Muscle layer of colon (tissue), 2 donors: ENCODE measurements around the gene HNRNPA1L2.
"Not testable (repeated sequence)": the region's sequence is repeated elsewhere in the genome, so short reads cannot be mapped to it uniquely, and the experiment has no call there.

Experiments
- H3K27ac ChIP-seq: one replicate; pipeline ENCODE4 v1.7.0; 2013; ENCODE audit warnings: low read depth, mild to moderate bottlenecking, low read length, moderate library complexity
- H3K27me3 ChIP-seq, 2 donors: one replicate each; pipeline ENCODE4 v1.7.0; 2013; ENCODE audit warnings: low read length in 2 of 2, mild to moderate bottlenecking in 2 of 2; ENCODE audit not compliant: insufficient read depth in 2 of 2, control insufficient read depth in 1 of 2
- H3K36me3 ChIP-seq: one replicate; pipeline ENCODE4 v1.7.0; 2013; ENCODE audit warnings: mild to moderate bottlenecking, low read length; ENCODE audit not compliant: insufficient read depth
- H3K4me1 ChIP-seq: one replicate; pipeline ENCODE4 v1.7.0; 2013; ENCODE audit warnings: mild to moderate bottlenecking, low read length; ENCODE audit not compliant: insufficient read depth
- H3K4me3 ChIP-seq, 2 donors: one replicate each; pipeline ENCODE4 v1.7.0; 2013; ENCODE audit warnings: low read length in 2 of 2, low read depth in 1 of 2, mild to moderate bottlenecking in 1 of 2, moderate library complexity in 1 of 2
- H3K9ac ChIP-seq: one replicate; pipeline ENCODE4 v1.7.0; 2013; ENCODE audit warnings: low read length
- H3K9me3 ChIP-seq: one replicate; pipeline ENCODE4 v1.7.0; 2013; ENCODE audit warnings: mild to moderate bottlenecking, low read length
- donor health status: abdominal sarcoma.
- donor health status: Adenocarcinoma of cecum.

Gene HNRNPA1L2

GRCh38 chr13:52652196-52652979, 10.2 kb downstream of the HNRNPA1L2 start, which contains the start of gene SUGT1:
Gene SUGT1, plus strand, starts transcription at chr13:52652836. Its CDS starts 85 bp downstream, at chr13:52652921.
- H3K27ac ChIP-seq: peak within 1 kb of the TSS; percentile 95
- H3K27me3 ChIP-seq: no peaks in the 10 kb centered on the region
- H3K36me3 ChIP-seq: peaks cover 10% of the 10 kb centered on the region
- no peaks in the 10 kb centered on the region for H3K9me3 ChIP-seq
- peaks cover 38% of the 10 kb centered on the region for H3K4me1 ChIP-seq
- peak within 1 kb of the TSS; percentile 97 for H3K9ac ChIP-seq
- H3K4me3 ChIP-seq: peak within 1 kb of the TSS; percentile 61 to 99

- Histone ChIP-seq H3K36me3 (peaks cover 14% of the 10 kb centered on the region), H3K9me3 (no peaks in the 10 kb centered on the region), H3K27ac (peak overlapping the region; percentile 95), H3K4me3 (peak overlapping the region; percentile 61 to 99), H3K27me3 (no peaks in the 10 kb centered on the region), H3K9ac (peak overlapping the region; percentile 57), H3K4me1 (peaks cover 38% of the 10 kb centered on the region)
Measured at GRCh38 chr13:52652980-52653303, 10.7 kb downstream of the HNRNPA1L2 start.

- peaks cover 17% of the 10 kb centered on the region for H3K4me1 ChIP-seq
Measured at GRCh38 chr13:52659340-52659739, 17.1 kb downstream of the HNRNPA1L2 start.

GRCh38 chr13:52664272-52664671, 22.0 kb downstream of the HNRNPA1L2 start:
- no peak overlapping the region for H3K9ac ChIP-seq
- H3K27ac ChIP-seq: no peak overlapping the region
- H3K9me3 ChIP-seq: no peaks in the 10 kb centered on the region
- no peaks in the 10 kb centered on the region for H3K27me3 ChIP-seq
- H3K4me3 ChIP-seq: no peak overlapping the region
- H3K36me3 ChIP-seq: peaks cover 39% of the 10 kb centered on the region
- H3K4me1 ChIP-seq: no peaks in the 10 kb centered on the region

More at GRCh38 chr13:52659340-52659739, 17.1 kb downstream of the HNRNPA1L2 start:
- H3K27me3 ChIP-seq: no peaks in the 10 kb centered on the region
- H3K9me3 ChIP-seq: no peaks in the 10 kb centered on the region
- H3K4me3 ChIP-seq: no peak overlapping the region
- H3K27ac ChIP-seq: no peak overlapping the region
- H3K36me3 ChIP-seq: peaks cover 37% of the 10 kb centered on the region
- no peak overlapping the region for H3K9ac ChIP-seq

GRCh38 chr13:52665325-52665724, 23.1 kb downstream of the HNRNPA1L2 start:
- peaks cover 37% of the 10 kb centered on the region for H3K36me3 ChIP-seq

GRCh38 chr13:52669677-52670076, 27.4 kb downstream of the HNRNPA1L2 start:
- Histone ChIP-seq H3K4me1 (no peaks in the 10 kb centered on the region), H3K27ac (no peak overlapping the region), H3K27me3 (no peaks in the 10 kb centered on the region), H3K36me3 (peaks cover 10% of the 10 kb centered on the region), H3K4me3 (no peak overlapping the region), H3K9ac (no peak overlapping the region), H3K9me3 (no peaks in the 10 kb centered on the region)

More at GRCh38 chr13:52665325-52665724, 23.1 kb downstream of the HNRNPA1L2 start:
- H3K9me3 ChIP-seq: no peaks in the 10 kb centered on the region
- no peak overlapping the region for H3K9ac ChIP-seq
- H3K27me3 ChIP-seq: no peaks in the 10 kb centered on the region
- no peak overlapping the region for H3K4me3 ChIP-seq
- no peaks in the 10 kb centered on the region for H3K4me1 ChIP-seq
- H3K27ac ChIP-seq: no peak overlapping the region

GRCh38 chr13:52670726-52671125, 28.5 kb downstream of the HNRNPA1L2 start:
- Histone ChIP-seq H3K4me1 (no peaks in the 10 kb centered on the region), H3K27ac (no peak overlapping the region), H3K36me3 (peaks cover 10% of the 10 kb centered on the region), H3K9me3 (no peaks in the 10 kb centered on the region), H3K4me3 (no peak overlapping the region), H3K27me3 (no peaks in the 10 kb centered on the region), H3K9ac (no peak overlapping the region)

- H3K36me3 ChIP-seq: no peaks in the 10 kb centered on the region
Measured at GRCh38 chr13:52673465-52673864, 31.2 kb downstream of the HNRNPA1L2 start.

GRCh38 chr13:52677823-52678222, 35.6 kb downstream of the HNRNPA1L2 start:
- Histone ChIP-seq H3K9ac (no peak overlapping the region), H3K27ac (no peak overlapping the region), H3K36me3 (peaks cover 21% of the 10 kb centered on the region), H3K27me3 (no peaks in the 10 kb centered on the region), H3K9me3 (no peaks in the 10 kb centered on the region), H3K4me3 (no peak overlapping the region), H3K4me1 (no peaks in the 10 kb centered on the region)

More at GRCh38 chr13:52673465-52673864, 31.2 kb downstream of the HNRNPA1L2 start:
- Histone ChIP-seq H3K27ac (no peak overlapping the region), H3K9ac (no peak overlapping the region), H3K4me3 (no peak overlapping the region), H3K9me3 (no peaks in the 10 kb centered on the region), H3K4me1 (no peaks in the 10 kb centered on the region), H3K27me3 (no peaks in the 10 kb centered on the region)

- not testable (repeated sequence) for H3K4me3 ChIP-seq, H3K9ac ChIP-seq, H3K9me3 ChIP-seq, H3K4me1 ChIP-seq, H3K27me3 ChIP-seq, H3K27ac ChIP-seq
- H3K36me3 ChIP-seq: peaks cover 48% of the 10 kb centered on the region
Measured at GRCh38 chr13:52685806-52686205, 43.6 kb downstream of the HNRNPA1L2 start.

- Histone ChIP-seq H3K4me1 (no peaks in the 10 kb centered on the region), H3K9ac (no peak overlapping the region), H3K4me3 (no peak overlapping the region), H3K27ac (no peak overlapping the region), H3K36me3 (peaks cover 46% of the 10 kb centered on the region), H3K27me3 (no peaks in the 10 kb centered on the region), H3K9me3 (no peaks in the 10 kb centered on the region)
Measured at GRCh38 chr13:52686376-52686775, 44.1 kb downstream of the HNRNPA1L2 start.
